ENCODE measurements around the gene AMIGO3.
A peak's percentile ranks its signal among the peaks of the same experiment; 100 is the strongest.
"Not testable (repeated sequence)": the region's sequence is repeated elsewhere in the genome, so short reads cannot be mapped to it uniquely, and the experiment has no call there.

The AMIGO3 gene

DNA sequence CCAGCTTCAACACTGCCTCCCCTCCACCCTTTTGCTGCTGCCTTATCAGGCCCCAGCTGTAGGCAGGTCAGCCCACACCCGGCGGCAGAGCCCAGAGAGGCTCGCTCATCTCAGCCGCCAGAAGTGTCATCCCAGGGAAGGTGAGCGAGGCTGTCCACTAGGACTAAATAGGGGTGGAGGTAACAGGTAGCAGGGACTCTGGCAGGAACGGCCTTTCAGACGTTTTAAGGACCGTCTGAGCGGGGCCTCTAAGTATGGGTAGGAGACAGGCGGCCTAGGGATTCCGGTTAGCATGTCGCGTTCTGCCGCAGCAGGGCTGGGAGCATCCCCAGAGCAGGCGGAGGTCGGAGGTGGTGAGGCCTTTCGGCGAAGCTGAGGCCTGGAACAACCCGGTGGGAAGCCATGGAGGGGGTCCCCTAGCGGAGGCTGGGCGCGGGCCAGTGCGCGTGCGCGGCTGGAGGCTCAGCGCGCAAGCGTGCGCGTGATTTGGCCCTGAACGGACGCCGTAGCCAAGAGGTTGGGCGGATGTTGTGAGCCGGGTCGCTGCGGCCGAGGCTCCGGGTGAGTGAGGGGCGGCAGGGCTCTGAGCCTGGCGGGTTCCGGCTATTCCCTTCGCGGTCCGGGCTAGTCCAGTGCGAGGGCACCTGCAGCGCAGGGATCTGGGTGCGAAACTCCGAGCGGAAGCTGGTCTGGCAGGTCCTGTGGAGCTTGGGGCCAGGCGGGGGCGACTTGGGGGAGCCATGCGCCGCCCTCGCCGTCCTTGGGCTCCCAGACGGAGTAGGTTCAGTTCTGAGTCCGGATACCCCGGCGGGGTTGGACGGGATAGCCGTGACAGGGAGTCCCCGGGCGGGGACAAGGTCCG is 30.2 kb downstream of the AMIGO3 start, which contains the start of the genes MST1 and RNF123:
TSS of gene MST1 (minus strand) at position 429 of the 862 bp plus-strand sequence. CDS start 783 bp downstream, outside the sequence.
TSS of gene RNF123 (plus strand) at position 512 of the 862 bp plus-strand sequence. CDS start 1,609 bp downstream, outside the sequence.
- TF ChIP-seq CTCF (IDR thresholded peaks at IDR 0.05; ENCODE audit: borderline replicate concordance, control extremely low read depth, extremely low read depth, insufficient read depth, missing control alignments), result peak; percentile 48
- peak; percentile 95 for DNase-seq (ENCODE audit: low spot score)
- in situ Hi-C loops (cut with MboI; ENCODE audit: low sequenced_read_pairs, unreplicated experiment), result no loop called here

GRCh38 chr3:49688338-49689045 is 31.0 kb downstream of the AMIGO3 start:
- in situ Hi-C loops (cut with MboI; ENCODE audit: low sequenced_read_pairs, unreplicated experiment); DNase-seq (ENCODE audit: low spot score): not testable (repeated sequence)

GRCh38 chr3:49687424-49687795 is 32.1 kb downstream of the AMIGO3 start:
- DNase-seq (ENCODE audit: low spot score); in situ Hi-C loops (cut with MboI; ENCODE audit: low sequenced_read_pairs, unreplicated experiment): not testable (repeated sequence)

DNA sequence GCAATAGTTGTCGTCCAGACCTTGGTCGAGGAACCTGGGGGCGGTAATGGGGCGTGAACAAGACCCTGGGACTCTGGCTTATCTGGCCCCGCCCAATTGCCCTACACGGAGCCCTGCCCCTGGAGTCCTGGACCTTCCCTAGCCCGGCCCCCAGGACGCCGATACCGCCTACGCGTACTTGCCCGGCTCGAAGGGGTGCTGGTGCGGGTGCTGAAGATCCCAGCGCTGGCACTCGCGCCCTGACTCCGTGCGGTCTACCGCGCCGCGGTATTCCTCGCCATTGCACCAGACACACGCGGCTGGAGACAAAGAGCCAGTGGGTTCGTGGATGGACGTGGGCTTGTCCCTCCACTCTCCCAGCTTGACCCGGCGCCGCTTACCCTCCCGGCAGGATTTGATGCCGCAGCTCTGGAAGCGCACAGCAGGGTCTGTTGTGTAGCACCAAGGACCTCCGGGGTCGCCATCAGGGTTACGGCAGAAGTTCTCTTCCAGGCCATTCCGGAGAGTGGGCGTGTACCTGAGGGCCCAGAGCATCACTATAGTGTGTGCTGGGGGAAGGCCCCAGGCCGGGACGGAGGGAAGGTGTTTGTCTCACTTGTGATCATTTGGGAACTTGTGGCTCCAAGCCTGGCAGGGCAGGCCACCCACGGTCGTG is 32.6 kb downstream of the AMIGO3 start:
- in situ Hi-C loops (cut with MboI; ENCODE audit: low sequenced_read_pairs, unreplicated experiment); DNase-seq (ENCODE audit: low spot score): not testable (repeated sequence)

- in situ Hi-C loops (cut with MboI; ENCODE audit: low sequenced_read_pairs, unreplicated experiment); DNase-seq (ENCODE audit: low spot score): not testable (repeated sequence)
Measured at GRCh38 chr3:49686346-49686745, 33.1 kb downstream of the AMIGO3 start.

DNA sequence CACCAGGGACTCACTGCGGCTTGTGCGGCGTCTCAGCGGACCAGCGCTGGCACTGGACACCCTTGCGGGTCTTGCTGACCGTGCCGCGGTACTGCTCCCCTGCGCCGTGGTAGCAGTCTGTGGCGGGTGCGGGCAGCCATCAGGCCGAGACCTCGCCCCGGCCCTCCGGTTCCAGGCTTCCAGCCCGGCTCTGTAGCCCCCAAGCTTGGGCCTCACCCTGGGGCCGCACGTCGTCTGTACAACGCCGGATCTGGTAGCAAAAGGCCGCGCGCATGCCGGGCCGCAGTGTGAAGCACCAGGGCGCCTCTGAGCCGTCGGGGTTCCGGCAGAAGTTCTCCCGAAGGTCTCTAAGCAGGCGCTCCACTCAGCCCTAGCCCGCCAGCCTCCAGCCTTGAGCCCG is 33.6 kb downstream of the AMIGO3 start:
- DNase-seq (ENCODE audit: low spot score); in situ Hi-C loops (cut with MboI; ENCODE audit: low sequenced_read_pairs, unreplicated experiment): not testable (repeated sequence)

DNA sequence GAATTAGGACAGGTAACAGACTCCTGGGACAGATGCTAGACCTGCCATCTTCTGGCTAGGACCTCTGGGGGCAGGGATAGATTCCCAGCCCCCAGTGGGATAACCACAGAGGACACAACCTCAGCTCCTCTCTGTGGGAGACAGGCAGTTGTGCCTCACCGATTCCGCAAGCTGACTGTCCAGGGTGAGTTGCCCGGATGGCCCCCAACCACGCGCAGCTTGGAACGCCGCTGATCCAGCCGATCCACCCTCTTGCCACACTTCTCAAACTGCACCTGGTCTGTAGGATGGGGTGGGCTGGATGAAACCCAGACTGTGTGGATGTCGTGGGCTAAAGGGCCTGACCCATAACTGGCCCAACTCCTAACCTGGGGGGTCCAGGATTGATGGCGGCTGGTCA is 34.4 kb downstream of the AMIGO3 start:
- DNase-seq (ENCODE audit: low spot score); in situ Hi-C loops (cut with MboI; ENCODE audit: low sequenced_read_pairs, unreplicated experiment): not testable (repeated sequence)

DNA sequence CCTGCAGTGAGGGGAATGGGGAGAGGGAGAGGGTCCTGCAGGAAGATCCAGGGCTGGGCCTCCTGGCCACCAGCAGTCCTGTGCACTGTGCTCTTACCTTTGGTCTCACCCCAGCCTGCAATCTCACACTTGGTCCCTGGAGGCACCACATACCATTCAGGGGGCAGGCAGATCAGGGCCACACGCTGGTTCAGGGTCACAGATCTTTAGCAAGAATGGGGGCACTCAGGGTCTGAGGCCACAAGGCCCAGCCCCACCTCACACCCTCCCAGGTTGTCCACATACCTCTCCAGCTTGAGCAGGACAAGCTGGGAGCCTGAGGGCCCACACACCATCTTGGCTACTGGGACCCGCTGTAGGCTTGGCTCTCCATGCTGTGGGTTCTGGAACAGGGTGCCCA is 35.0 kb downstream of the AMIGO3 start:
- in situ Hi-C loops (cut with MboI; ENCODE audit: low sequenced_read_pairs, unreplicated experiment); DNase-seq (ENCODE audit: low spot score): not testable (repeated sequence)

GRCh38 chr3:49683162-49683561 is 36.3 kb downstream of the AMIGO3 start:
- TF ChIP-seq CTCF (IDR thresholded peaks at IDR 0.05; ENCODE audit: borderline replicate concordance, control extremely low read depth, extremely low read depth, insufficient read depth, missing control alignments), result no peak
- no peak for DNase-seq (ENCODE audit: low spot score)
- in situ Hi-C loops (cut with MboI; ENCODE audit: low sequenced_read_pairs, unreplicated experiment), result no loop called here

DNA sequence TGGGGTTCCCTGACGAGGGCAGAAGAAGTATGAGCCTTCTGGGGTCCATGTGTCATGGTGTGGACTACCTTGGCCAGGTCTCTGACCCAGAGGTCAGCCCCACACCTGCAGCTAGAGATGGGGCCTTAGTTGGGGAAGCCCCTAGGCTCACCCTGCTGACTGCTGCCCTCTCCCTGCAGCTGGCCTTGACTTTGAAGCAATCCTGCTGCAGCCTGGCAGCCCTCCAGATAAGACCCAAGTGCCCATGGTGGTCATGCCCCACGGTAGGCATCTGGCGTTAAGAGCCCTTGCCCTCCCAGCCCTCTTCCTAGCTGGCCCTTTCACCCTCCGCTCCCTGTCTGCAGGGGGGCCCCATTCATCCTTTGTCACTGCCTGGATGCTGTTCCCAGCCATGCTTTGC is 37.9 kb downstream of the AMIGO3 start:
- DNase-seq (ENCODE audit: low spot score), result no peak
- TF ChIP-seq CTCF (IDR thresholded peaks at IDR 0.05; ENCODE audit: borderline replicate concordance, control extremely low read depth, extremely low read depth, insufficient read depth, missing control alignments), result no peak
- in situ Hi-C loops (cut with MboI; ENCODE audit: low sequenced_read_pairs, unreplicated experiment), result no loop called here
